DOHH2 (cell line): ENCODE results near the gene IRAK4.

Source experiments
- H3F3A ChIP-seq: fragments of 200-600 bp; sonication (generic), shearing (Covaris generic); 2 replicates; pipeline ENCODE4 v1.6.0; 2016; ENCODE audit warnings: antibody characterized with exemption, mild to moderate bottlenecking; ENCODE audit not compliant: control insufficient read depth, insufficient read depth
- H3K27ac ChIP-seq: fragments of 200-600 bp; sonication (generic); 2 replicates; pipeline ENCODE4 v1.5.1; 2014; ENCODE audit warnings: low read depth, mild to moderate bottlenecking, low read length, moderate library complexity
- H3K27me3 ChIP-seq: fragments of 200-600 bp; sonication (generic); 2 replicates; pipeline ENCODE4 v1.6.1; 2014; ENCODE audit warnings: mild to moderate bottlenecking, low read length, mixed read lengths; ENCODE audit not compliant: control insufficient read depth
- H3K36me3 ChIP-seq: fragments of 200-600 bp; sonication (generic); 2 replicates; pipeline ENCODE4 v1.6.1; 2014; ENCODE audit warnings: mild to moderate bottlenecking, low read length, moderate library complexity, mixed read lengths; ENCODE audit not compliant: control insufficient read depth
- H3K4me1 ChIP-seq: fragments of 200-600 bp; sonication (generic); 2 replicates; pipeline ENCODE4 v1.6.1; 2014; ENCODE audit warnings: mild to moderate bottlenecking, low read length, mixed read lengths; ENCODE audit not compliant: control insufficient read depth
- H3K4me2 ChIP-seq: fragments of 200-600 bp; sonication (generic); 2 replicates; pipeline ENCODE4 v1.6.0; 2014; ENCODE audit warnings: mild to moderate bottlenecking, low read length, moderate library complexity
- H3K4me3 ChIP-seq: fragments of 200-600 bp; sonication (generic); 2 replicates; pipeline ENCODE4 v1.5.1; 2014; ENCODE audit warnings: mild to moderate bottlenecking, low read length, mixed read lengths
- H3K79me2 ChIP-seq: fragments of 200-600 bp; sonication (generic); 2 replicates; pipeline ENCODE4 v1.6.1; 2014; ENCODE audit warnings: mild to moderate bottlenecking, low read length, mixed read lengths; ENCODE audit not compliant: control insufficient read depth
- H3K9me2 ChIP-seq: fragments of 200-600 bp; sonication (generic); replicated peaks from 2 replicates; pipeline ENCODE4 v1.6.1; 2014; ENCODE audit warnings: mild to moderate bottlenecking, low read length, mixed read lengths; ENCODE audit not compliant: control insufficient read depth
- H3K9me3 ChIP-seq: fragments of 200-600 bp; sonication (generic); 2 replicates; pipeline ENCODE4 v1.6.1; 2014; ENCODE audit warnings: antibody characterized with exemption, low read length, mixed read lengths; ENCODE audit not compliant: control insufficient read depth, insufficient read depth
- H4K20me1 ChIP-seq: fragments of 200-600 bp; sonication (generic); 2 replicates; pipeline ENCODE4 v1.6.0; 2014; ENCODE audit warnings: low read depth, mild to moderate bottlenecking, antibody characterized with exemption, low read length, moderate library complexity; ENCODE audit not compliant: control insufficient read depth, insufficient read depth
- CTCF ChIP-seq: fragments of 200-600 bp; sonication (generic); IDR thresholded peaks from one replicate; pipeline ENCODE4 v1.5.1; 2014; ENCODE audit warnings: antibody characterized with exemption, mild to moderate bottlenecking, low read depth, low read length; ENCODE audit not compliant: poor library complexity, severe bottlenecking
- EZH2phosphoT487 ChIP-seq: fragments of 200-600 bp; sonication (generic); IDR thresholded peaks from 2 replicates; pipeline ENCODE4 v1.6.1; 2017; ENCODE audit warnings: borderline replicate concordance, mild to moderate bottlenecking, antibody characterized with exemption, low read length, moderate library complexity, mixed read lengths

Gene IRAK4

GRCh38 chr12:43805860-43806736 is 47.3 kb downstream of the IRAK4 start, which contains the start of gene TWF1:
Gene TWF1, minus strand, starts transcription at chr12:43806317. Its CDS starts 72 bp downstream, at chr12:43806245.
- peaks cover 50% of the 10 kb centered on the region for H3K79me2 ChIP-seq

GRCh38 chr12:43806737-43807072 is 48.0 kb downstream of the IRAK4 start:
- no peak for TF ChIP-seq CTCF
- no peak for TF ChIP-seq EZH2phosphoT487
- Histone ChIP-seq H3K4me3 (peak overlapping the region; percentile 74), H3K79me2 (peaks cover 48% of the 10 kb centered on the region)

More at GRCh38 chr12:43805860-43806736, 47.3 kb downstream of the IRAK4 start, which contains the start of gene TWF1:
- H3K9me2 ChIP-seq: no peaks in the 10 kb centered on the region
- peak within 1 kb of the TSS; percentile 81 for H3K27ac ChIP-seq
- H4K20me1 ChIP-seq: no peaks in the 10 kb centered on the region
- H3K36me3 ChIP-seq: peaks cover 31% of the 10 kb centered on the region
- H3F3A ChIP-seq: no peaks in the 10 kb centered on the region
- no peak for TF ChIP-seq EZH2phosphoT487
- H3K4me3 ChIP-seq: peak within 1 kb of the TSS; percentile 74
- no peaks in the 10 kb centered on the region for H3K27me3 ChIP-seq
- H3K4me1 ChIP-seq: peaks cover 29% of the 10 kb centered on the region
- no peaks in the 10 kb centered on the region for H3K9me3 ChIP-seq
- H3K4me2 ChIP-seq: peak within 1 kb of the TSS; percentile 80

GRCh38 chr12:43807386-43807785 is 48.6 kb downstream of the IRAK4 start:
- Histone ChIP-seq H3K27me3 (no peaks in the 10 kb centered on the region), H3K36me3 (peaks cover 19% of the 10 kb centered on the region), H3K9me3 (no peaks in the 10 kb centered on the region), H3K9me2 (no peaks in the 10 kb centered on the region), H3K4me1 (peaks cover 29% of the 10 kb centered on the region), H3K4me2 (peak overlapping the region; percentile 80), H3K27ac (no peak overlapping the region; the same call in 1 of the 2 replicates), H4K20me1 (no peaks in the 10 kb centered on the region), H3K79me2 (peaks cover 43% of the 10 kb centered on the region), H3F3A (no peaks in the 10 kb centered on the region), H3K4me3 (peak overlapping the region; percentile 74)
- no peak for TF ChIP-seq EZH2phosphoT487
- TF ChIP-seq CTCF: no peak

More at GRCh38 chr12:43806737-43807072, 48.0 kb downstream of the IRAK4 start:
- Histone ChIP-seq H3K36me3 (peaks cover 26% of the 10 kb centered on the region), H3K9me3 (no peaks in the 10 kb centered on the region), H3F3A (no peaks in the 10 kb centered on the region), H4K20me1 (no peaks in the 10 kb centered on the region), H3K27me3 (no peaks in the 10 kb centered on the region), H3K4me2 (peak overlapping the region; percentile 80), H3K9me2 (no peaks in the 10 kb centered on the region), H3K27ac (peak overlapping the region; percentile 81), H3K4me1 (peaks cover 29% of the 10 kb centered on the region)

GRCh38 chr12:43812057-43812456 is 53.3 kb downstream of the IRAK4 start:
- TF ChIP-seq EZH2phosphoT487: no peak
- no peak for TF ChIP-seq CTCF
- no peaks in the 10 kb centered on the region for H3K9me3 ChIP-seq
- H3K4me2 ChIP-seq: no peak overlapping the region

More at GRCh38 chr12:43812057-43812456, 53.3 kb downstream of the IRAK4 start:
- Histone ChIP-seq H3K27ac (no peak overlapping the region), H3K36me3 (no peaks in the 10 kb centered on the region), H3F3A (no peaks in the 10 kb centered on the region), H3K4me1 (peaks cover 7% of the 10 kb centered on the region), H3K4me3 (no peak overlapping the region), H4K20me1 (no peaks in the 10 kb centered on the region), H3K9me2 (no peaks in the 10 kb centered on the region), H3K27me3 (no peaks in the 10 kb centered on the region), H3K79me2 (no peaks in the 10 kb centered on the region)
